ENCODE measurements around the gene ZC3H14.
"Not testable (repeated sequence)": the region's sequence is repeated elsewhere in the genome, so short reads cannot be mapped to it uniquely, and the experiment has no call there.

The ZC3H14 gene, protein sequence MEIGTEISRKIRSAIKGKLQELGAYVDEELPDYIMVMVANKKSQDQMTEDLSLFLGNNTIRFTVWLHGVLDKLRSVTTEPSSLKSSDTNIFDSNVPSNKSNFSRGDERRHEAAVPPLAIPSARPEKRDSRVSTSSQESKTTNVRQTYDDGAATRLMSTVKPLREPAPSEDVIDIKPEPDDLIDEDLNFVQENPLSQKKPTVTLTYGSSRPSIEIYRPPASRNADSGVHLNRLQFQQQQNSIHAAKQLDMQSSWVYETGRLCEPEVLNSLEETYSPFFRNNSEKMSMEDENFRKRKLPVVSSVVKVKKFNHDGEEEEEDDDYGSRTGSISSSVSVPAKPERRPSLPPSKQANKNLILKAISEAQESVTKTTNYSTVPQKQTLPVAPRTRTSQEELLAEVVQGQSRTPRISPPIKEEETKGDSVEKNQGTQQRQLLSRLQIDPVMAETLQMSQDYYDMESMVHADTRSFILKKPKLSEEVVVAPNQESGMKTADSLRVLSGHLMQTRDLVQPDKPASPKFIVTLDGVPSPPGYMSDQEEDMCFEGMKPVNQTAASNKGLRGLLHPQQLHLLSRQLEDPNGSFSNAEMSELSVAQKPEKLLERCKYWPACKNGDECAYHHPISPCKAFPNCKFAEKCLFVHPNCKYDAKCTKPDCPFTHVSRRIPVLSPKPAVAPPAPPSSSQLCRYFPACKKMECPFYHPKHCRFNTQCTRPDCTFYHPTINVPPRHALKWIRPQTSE

DNA sequence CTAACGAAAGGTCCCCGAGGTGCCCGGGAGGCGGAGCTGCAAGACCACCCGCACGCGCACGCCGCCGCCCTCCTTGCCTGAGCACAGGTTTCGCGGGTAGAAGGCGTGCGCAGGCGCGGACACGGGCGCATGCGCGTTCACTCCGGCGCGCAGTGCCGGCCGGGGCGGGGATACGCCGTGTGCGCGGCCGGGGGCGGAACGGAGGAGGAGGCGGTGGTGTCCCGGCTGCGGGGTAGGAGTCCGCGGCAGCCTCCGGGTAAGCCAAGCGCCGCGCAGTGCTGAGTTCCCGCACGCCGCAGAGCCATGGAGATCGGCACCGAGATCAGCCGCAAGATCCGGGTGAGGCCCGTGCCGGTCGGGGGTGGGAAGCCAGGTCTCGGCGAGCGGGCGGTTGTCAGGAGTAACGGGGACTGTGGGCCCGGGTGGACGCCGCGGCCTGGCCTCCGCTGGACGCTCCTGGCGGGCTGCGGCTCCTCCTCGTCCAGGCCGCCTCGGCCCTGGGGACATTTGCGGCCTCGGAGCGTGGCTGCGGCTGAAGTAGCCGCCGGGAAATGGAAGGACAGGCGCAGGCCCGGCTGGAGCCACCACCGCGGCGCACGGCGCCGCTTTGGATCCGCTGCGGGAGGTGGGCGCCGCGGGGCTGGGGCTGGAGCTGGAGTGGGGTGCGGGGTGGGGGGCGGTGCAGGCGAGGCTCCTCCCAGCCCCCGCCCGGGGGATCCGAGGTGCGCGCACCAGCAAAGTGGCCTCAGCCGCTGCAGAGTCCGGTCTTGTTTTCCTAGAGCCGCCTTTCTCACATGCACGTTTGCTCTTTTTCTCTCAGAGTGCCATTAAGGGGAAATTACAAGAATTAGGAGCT is at the start of gene ZC3H14:
Gene ZC3H14, plus strand, starts transcription at position 207 of the 856 bp plus-strand sequence. Its CDS starts 97 bp downstream, at position 304.
- peak; percentile 43 for DNase-seq

DNA sequence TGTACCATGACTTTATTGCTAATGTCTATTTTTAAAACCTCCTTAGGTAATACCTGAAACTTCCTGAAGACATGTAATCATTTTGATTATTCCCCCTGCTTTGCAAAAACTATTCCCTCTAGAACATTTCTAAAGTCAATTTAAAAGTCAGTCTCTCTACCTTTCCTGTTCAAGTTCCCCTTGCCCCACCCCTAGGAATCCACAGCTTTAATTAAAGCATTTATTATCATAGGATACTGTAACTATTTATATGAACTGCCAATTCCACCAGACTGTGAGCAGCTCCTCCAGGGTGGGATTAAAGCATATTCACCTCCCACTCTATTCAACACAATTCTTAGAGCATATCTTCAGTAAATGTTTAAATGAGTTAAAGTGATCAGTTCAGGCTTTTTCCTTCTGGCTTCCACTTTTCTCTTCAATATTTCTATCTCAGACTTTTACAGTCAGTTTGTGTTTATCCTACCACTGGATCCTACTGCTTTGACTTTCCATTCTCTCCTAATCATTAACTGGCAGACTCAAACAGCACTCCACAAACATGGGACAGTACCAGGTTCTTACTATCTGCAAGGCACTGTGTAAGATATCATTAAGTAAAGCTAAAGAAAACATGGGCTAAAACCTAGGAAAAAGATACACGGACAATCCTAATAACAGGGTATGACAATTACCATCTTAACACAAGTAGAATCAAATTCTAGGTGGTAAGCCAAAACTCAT is 47.2 kb upstream of the ZC3H14 start:
- DNase-seq: no peak

DNA sequence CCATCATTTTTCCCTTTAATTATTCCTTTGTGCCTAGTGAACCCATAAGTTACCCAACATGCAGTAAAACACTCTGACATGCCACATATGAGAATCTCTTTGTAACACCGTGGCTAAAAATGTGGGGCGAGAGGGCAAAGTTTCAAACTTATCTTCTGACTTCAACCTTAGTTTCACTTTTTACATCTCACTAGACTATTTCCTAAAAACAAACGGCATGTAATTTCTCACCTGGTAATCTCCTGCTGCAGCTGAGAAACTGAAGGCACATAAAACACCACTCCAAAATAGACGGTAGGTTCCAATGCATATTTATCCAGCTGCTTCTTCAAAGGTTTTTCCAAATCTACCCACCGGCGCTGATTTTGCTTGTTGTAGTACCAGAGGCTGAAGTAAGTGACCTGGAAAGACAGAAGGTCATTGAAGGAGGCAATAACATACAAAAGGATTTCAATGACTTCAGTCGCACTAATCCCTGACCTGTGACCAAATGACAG is 45.9 kb upstream of the ZC3H14 start:
- no peak for DNase-seq

DNA sequence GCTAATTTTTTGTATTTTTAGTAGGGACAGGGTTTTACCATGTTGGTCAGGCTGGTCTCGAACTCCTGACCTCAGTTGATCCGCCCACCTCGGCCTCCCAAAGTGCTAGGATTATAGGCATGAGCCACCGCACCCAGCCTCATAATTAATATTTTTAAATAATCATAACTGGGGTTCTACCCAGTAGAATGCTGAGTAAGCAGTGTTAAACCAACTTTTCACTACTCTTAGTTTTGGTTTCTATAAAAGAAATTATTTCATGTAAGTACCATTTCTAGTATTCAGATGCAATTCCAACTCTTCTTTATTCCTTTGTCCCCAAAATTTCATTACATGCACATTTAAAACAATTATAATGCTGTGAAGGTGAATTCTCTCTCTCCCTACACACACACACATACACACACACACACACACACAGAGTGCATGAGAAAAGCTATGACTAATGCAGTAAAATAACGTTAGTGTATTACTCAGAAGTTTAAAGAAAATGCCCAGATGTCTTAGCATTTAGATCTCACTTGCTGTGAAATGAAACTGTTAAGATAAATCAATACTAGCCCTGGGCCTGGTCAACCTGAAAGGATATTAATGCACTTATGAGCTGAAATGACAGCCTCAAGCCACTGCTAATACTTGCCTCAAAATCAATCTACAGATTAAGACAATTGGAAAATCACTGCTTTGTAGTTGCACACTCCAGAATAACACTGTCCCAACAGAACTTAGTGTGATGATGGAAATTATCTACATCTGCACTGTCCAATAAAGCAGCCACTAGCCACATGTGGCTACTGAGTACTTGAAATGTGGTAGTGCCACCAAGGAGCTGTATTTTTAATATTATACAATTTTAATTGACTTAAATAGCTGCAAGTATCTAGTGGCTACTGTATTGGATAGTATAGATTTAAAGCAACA is 44.0 kb upstream of the ZC3H14 start:
- no peak for DNase-seq

DNA sequence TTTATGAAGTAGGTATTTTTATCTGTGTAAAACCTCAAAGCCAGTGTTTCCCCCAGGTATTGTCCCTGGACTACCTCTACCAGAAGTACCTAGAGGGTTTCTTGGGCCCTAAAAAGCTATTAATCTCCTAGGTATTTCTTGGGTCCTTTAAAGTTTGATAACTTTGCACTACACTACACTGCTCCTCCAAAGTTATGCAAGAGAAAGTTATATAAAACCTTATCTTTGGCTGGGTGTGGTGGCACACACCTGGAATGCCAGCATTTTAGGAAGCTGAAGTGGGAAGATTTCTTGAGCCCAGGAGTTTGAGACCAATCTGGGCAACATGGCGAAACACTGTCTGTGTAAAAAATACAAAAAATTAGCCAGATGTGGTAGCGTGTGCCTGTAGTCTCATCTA is 42.9 kb upstream of the ZC3H14 start:
- DNase-seq: no peak

DNA sequence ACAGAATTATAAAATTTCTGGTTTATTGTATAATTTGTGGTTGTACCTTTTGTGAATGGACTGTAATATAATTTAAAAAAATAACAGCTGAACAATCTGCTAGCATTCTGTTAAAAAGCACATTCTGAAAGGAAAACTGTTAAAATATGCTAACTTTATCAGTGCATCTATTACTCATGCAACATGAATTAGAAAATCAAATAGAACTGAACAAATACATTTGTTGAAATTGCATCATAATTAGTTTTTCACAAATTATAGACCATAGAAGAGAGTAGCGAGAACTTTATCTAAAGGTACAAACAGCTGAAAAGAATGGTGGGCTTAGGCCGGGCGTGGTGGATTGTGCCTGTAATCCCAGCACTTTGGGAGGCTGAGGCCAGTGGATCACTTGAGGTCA is 41.0 kb upstream of the ZC3H14 start:
- DNase-seq: no peak

DNA sequence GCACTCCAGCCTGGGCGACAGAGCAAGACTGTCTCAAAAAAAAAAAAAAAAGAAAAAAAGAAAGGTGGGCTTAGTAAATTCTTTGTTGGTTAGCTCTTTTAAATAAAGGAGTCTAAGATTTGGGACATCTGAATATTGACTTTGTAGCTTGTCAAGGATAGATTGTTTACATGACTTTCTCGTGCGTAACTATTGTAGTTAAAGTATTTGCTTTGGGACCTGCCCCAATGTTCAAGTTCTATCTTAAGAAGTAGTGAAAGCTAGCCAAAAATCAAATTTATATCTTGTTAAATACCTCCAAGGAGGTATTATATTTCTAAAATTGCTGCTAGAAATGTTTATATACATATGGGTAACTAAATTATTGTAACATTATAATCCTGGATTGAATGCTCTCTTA is 40.4 kb upstream of the ZC3H14 start:
- DNase-seq: no peak

DNA sequence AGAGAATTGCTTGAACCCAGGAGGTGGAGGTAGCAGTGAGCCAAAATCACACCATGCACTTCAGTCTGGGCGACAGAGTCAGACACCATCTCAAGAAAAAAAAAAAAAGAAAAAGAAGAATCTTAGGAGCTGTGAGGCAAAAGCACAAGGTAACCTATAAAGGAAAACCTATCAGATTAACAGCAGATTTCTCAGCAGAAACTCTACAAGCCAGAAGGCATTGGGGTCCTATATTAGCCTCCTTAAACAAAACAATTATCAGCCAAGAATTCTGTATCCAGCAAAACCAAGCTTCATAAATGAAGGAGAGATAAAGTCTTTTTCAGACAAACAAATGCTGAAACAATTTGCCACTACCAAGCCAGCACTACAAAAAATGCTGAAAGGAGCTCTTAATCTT is 32.9 kb upstream of the ZC3H14 start:
- not testable (repeated sequence) for DNase-seq

DNA sequence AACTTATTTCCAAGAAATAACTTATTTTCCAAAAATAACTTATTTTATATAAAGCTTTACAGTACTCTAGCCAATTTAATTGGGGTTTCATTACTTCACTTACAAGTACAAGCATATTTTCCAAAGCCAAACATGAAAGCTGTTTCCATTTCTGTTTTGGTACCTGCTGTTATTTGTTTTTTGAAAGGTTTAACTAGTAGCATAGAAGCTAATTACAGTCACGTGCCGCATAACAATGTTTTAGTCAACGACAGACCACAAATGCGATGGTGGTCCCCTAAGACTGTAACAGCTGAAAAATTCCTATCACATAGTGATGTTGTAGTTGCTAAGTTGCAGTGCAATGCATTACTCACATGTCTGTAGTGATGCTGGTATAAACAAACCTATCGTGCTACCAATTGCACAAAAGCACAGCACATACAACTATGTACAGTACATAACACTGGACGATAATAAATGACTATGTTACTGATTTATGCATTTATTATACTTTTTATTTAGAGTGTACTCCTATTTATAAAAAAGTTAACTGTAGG is 29.7 kb upstream of the ZC3H14 start:
- DNase-seq: no peak

DNA sequence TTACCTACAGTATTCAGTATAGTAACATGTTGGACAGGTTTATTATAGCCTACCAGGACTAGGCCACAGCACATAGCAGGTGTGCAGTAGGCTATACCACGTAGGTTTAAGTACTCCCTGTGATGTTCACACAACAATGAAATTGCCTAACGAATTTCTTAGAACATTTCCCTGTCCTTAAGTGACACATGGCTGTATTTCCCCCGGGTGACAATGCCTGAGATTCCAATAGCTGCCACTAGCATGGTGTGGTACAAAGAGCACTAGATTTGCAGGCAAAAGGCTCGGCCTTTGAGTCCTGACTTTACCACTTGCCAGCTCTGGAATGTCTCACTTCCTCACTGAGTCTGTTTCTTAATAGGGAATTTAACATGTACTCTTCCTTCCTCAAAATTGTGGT is 27.7 kb upstream of the ZC3H14 start:
- no peak for DNase-seq

DNA sequence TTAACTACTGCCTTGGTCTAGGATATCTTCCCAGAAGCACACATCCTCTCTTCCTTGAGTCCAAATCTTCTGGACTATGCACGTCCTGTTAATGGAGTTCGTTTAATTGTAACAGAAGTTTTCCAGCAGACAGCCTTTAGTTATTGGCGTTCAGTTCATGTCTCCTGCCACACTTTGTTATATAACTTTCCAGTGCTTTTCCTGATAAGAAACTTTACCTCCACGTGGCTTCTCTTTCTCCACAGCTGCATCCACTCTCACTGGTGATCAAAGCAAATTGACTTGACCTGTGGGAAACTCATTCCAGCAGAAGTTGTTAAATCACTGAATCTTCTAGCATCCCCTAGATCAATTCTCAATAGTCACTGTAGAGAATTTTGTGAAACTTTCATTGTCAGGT is 27.0 kb upstream of the ZC3H14 start:
- no peak for DNase-seq

DNA sequence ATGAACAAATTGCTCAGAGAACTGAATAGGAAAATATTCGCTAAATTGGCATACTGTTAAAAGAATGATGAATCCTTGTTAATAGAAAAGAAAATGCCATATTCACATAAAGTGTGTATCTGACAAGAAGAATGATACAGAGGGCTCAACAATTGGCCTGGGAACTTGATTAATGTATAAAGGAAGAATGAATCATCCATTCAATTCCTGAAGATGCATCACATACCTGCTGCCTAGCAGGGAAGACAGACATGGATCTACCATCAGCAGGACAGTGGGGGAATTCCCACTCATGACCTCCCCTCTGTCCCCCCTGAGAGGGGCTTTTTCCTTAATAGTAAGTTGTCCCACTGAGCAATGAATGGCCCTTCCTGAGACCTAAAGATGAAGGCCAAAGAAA is 21.5 kb upstream of the ZC3H14 start:
- no peak for DNase-seq

DNA sequence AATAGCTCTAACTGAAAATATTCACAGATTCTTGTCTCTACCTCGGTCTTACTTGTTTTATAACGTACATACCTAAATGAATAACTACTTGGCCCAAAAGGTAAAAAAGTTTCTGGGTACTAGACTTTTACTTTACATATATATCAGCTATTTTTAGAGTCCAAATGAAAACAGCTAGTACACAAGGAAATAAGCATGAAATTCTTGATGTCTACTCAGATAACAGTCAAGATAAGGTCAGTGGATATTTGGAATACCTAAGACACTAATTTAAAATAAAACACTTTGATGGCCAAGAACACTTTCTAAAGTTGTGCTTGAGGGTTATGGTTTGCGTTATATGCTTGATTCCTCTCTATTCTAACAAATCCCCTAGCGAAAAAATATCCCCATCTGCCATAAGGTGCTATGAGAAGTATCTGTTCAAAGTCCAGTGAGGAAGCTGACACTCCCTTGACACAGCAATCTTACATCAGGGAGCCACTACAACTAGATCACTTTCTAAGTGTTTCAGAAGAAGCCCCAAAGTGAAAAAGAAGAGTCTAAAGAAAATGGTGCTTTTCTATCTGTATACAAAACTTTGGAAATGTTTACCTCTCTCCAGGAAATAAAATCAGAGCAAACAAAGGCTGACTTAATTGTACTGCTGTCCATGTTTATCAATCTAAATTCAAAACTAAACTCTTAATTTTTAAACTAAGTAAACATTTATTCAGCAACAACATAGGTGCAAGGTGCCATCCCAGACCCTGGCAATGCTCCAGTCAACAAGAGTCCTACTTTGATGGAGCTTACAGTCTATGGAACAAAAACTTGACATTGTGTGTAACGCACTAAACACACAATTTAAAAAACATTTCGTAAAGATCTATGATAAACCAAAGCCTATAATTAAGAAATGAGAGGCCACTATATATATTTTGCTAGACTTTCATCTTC is 19.7 kb upstream of the ZC3H14 start:
- no peak for DNase-seq

DNA sequence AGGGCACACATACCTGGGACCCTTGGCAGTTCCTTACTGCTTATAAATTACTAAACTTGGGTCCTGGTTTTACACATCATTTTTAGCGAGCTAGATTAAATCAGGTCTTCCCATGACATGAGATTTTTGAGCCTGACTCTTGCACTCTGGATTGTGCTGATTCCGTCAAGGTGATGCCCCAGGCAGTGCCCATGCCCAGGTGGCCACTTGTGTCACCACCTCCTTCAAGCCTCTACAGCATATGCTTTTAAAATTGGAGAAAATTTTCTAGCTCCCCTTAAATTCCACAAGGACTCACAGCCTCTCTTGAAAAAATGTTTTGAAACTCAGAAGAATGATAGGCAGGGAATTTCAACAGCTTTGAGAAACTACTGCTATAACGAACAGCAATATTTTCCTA is 17.6 kb upstream of the ZC3H14 start:
- DNase-seq: no peak

DNA sequence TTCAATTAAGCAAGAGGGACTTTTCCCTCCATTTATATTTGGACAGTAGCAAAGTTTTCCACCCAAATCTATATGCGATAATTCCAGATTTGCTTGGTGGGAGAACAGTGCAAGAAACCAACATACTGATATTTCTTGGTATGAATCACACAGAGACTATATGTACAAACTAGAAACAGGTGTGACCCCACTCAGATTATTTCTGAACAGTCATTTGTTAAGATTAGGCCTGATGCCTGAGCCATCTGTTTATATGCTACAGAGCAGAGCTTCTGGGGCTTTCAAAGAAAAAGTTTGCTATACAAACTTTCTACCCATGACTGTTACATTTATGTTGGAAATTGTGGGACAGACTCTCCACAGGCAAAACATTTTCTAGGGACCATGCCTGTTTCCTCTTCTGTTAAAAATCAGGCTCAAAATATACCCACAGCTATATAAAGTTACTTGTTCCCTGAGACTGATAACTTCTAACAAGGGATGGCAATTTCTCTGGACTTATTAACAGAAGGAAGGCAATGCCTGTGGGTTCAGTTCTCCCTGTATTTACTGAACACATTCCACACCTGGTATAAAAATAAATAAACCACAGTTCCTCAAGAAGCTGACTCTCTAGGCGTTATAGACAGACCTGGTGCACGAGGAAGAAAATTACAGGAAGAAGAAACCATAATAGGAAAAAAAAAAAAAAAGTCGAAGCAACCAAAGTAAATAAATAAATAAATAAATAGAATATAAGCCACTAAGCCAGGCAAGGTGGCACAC is 16.0 kb upstream of the ZC3H14 start:
- DNase-seq: no peak

DNA sequence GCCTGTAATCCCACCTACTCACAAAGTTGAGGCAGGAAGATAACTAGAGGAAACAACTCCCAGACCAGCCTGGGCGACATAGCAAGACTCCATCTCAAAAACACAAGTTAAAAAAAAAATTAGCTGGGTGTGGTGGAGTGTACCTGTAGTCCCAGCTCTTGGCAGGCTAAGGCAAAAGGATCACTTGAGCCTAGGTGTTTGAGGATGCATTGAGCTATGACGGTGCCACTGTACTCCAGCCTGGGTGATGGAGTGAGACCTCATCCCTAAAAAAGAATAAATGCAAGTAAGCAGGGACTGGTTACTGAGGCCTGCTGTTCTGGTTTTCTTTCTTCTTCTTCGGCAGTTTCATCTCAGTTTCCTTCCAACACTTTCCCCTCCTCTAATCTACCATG is 15.5 kb upstream of the ZC3H14 start:
- no peak for DNase-seq

DNA sequence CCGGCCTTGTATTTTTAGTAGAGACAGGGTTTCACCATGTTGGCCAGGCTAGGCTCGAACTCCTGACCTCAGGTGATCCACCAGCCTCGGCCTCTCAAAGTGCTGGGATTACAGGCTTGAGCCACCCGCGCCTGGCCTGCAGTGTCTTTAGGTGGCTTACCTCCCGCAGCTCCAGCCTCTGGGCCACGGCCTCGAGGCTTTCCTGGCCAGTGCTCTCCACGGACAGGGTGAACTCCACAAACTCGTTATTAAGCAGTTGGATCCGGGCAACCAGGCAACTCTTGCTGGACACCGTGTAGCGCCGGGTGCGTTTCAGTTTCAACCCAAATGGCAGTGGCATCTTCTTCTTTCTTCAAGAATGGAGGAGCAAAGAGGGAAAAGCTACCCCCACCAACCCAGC is 12.8 kb upstream of the ZC3H14 start:
- no peak for DNase-seq

DNA sequence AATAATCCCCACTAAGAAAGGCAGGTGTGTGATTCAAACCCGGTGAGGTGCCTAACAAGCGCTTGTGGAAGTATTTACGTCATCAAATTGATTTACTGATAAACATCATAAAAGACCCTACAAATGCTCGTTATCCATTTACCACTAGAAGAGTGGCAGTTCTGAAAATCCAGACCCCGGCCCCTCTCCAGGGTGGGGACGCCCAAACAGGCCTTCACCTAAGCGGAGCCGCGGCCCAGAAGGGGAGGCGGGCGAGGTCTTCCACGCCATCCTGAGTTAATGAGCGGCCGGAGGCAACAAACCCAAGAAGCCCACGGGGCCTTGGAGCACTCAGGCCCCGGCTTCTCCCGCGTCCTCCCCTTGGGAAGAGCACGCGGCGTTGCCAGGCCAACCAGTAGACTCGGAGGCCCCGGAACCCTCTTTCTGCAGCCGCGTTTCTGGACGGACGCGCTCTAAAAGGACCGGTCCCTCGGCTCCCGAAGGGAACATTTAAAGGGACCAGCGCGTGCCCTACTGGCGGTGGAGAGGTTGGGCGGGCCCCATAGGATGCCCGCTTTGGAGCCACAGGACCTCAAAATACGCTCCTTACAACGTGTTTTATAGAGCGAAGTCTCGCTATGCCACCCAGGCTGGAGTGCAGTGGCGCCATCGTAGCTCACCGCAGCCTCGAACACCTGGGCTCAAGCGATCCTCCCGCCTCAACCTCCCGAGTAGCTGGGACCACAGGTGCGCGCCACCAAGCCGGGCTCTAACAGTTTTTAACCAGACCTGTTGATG is 11.6 kb upstream of the ZC3H14 start:
- no peak for DNase-seq

Data from NCI-H187 treated with DMSO at 0.1 percent for 48 hours (cell line).